Endometrial microvascular endothelial cells (primary cell): ENCODE data around the gene IWS1. TPM values are rescaled to one million over a fixed set of nuclear protein-coding genes. Genes with fewer than 3 reads are reported as not detected.
"Not testable (repeated sequence)": the region's sequence is repeated elsewhere in the genome, so short reads cannot be mapped to it uniquely, and the experiment has no call there.

Source experiments
- in situ Hi-C: cut with HindIII; loops from 2 replicates; pipeline ENCODE4 v1.10.0; 2017; ENCODE audit warnings: low sequenced_read_pairs, low pct_unique_long_range_greater_than_20kb; ENCODE audit errors: inconsistent ontology term
- total RNA-seq: library from RNA; depleted of rRNA; stranded (reverse); fragments of >200 nt; gene quantifications from one replicate; pipeline ENCODE4 v1.2.3, GENCODE V29; 2015; ENCODE audit errors: inconsistent ontology term

The IWS1 gene
- total RNA-seq, 1 donor from 2014 or later, result 37.9 TPM

DNA sequence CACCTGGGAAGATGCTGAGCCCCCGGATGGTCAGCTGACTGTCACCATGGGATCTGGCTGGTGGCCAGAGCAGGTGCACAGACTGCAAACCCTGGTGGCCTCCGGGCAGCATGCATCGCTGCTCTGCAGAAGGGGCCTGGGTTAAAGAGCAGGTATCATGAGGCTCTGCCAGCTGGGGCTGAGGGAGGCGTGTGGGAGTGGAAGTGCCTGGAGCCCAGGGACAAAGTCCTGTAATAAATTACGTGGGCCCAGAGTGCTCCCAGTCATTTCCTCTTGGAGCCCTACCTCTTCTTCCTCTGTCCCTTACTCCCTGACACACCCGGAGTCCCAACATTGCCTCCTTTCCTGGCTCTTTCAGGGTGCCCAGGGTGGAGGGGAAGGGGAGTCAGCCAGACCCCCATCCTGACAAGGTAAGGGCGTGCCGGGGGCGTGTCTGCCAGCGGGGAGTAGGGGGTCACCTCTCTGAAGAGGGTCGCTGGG is 9.2 kb upstream of the IWS1 start, which contains the start of gene MYO7B:
MYO7B (plus strand) TSS at position 262 of the 480 bp plus-strand sequence. CDS start 24,040 bp downstream, outside the sequence.
- in situ Hi-C loops, result no loop called here

- in situ Hi-C loops, result no loop called here
Measured at GRCh38 chr2:127532296-127532695, 6.0 kb upstream of the IWS1 start.

DNA sequence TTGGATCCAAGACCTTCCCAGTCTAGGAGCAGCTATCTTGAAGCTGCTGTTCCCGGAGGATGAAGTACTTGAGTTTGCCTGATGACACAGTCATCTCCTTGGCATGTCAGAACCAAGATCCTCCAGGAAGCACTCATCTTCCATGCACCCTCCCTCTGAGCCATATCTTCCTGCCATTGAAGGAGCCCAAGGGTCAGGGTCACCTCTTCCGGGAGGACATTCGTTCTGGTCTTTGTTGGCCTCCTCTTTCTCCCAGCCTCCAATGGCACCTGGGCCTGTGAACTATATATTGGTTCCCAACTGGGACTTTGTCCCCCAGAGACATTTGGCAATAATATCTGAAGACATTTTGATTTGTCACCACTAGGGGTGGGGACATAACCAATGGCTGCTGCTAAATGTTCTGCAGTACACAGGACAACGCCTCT is 4.9 kb upstream of the IWS1 start:
- in situ Hi-C loops, result no loop called here

DNA sequence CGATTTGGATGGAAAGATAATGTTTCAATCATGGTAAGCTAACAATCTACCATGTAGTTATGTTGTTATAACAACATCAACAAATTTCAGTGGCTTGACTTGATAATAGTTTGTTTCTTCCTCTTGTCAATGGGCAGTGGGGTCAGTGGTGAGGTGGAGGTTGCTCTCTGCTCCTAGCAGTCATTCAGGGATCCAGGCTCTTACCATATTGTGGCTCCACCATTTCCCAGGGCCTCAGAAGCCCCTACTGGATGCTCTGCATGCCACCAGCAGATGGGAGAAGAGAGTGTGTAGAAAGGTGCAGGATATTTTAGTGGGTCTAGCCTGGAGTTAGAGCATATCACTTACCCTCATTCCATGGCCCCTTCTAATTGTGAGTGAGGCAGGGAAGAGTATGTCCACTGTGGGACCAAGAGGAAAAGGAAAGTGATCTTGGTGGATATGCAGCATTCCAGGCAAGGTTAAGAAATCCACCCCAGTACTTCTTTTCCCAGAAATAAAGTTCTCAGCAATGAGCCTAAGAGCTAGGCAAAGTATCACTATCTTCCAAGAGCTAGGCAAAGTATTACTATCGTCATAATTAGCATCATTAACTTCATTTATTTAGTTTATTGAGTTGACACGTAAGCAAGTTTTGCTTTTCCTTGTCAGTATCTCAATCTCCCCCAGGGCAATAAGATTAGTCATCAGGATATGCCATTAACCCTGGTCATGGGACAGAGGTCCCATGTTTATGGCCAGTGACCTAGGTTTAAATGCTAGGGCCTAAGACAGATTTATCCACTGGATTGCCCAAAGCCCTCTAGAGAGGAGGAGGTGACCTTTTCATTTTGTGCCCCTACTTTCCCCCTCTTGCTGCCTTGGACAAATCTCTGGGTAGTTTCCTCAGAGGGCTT is 4.2 kb upstream of the IWS1 start:
- in situ Hi-C loops, result no loop called here

- in situ Hi-C loops, result not testable (repeated sequence)
Measured at GRCh38 chr2:127529416-127529815, 3.1 kb upstream of the IWS1 start.

DNA sequence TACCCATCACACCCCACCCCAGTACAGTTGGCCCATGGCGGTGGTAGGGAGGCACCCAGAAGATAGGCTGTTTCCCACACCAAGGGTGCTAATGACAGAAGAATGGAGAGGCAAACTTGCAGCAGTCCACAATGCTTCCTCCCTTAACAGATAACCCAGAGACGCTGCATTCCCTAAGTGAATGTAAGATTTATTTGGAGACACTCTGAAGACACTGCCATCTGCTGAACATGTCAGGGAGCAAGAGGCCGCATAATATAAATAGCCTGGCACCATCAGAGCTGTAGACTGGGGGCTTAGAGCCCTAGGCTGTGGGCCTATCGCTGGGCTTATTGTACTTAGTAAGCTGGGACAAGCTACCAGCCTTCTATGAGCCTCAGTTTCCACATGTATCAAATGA is 2.2 kb upstream of the IWS1 start:
- in situ Hi-C loops, result no loop called here

- in situ Hi-C loops, result no loop called here
Measured at GRCh38 chr2:127527001-127527804, 914 bp upstream of the IWS1 start.

- in situ Hi-C loops, result no loop called here
Measured at GRCh38 chr2:127525691-127526131, 578 bp downstream of the IWS1 start.

DNA sequence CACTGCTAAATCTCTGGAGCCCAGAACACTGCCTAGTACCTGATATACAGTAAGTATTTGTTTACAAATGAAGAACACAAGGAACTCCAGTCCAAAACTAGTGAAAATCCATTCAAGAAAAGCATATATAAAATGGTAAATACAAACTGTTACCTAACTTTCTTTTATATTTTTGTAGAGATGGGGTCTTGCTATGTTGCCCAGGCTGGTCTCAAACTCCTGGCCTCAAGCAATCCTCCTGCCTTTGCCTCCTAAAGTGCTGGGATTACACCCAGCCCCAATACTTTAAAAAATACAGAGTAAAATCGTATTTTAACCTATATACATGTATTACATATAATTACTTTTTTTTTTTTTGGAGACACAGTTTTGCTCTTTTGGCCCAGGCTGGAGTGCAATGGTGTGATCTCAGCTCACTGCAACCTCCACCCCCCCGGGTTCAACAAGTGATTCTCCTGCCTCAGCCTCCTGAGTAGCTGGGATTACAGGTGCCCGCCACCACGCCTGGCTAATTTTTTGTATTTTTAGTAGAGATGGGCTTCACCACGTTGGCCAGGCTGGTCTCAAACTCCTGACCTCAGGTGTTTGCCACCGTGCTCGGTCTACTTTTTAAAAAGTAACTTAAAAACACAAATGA is 2.0 kb downstream of the IWS1 start:
- in situ Hi-C loops, result not testable (repeated sequence)

DNA sequence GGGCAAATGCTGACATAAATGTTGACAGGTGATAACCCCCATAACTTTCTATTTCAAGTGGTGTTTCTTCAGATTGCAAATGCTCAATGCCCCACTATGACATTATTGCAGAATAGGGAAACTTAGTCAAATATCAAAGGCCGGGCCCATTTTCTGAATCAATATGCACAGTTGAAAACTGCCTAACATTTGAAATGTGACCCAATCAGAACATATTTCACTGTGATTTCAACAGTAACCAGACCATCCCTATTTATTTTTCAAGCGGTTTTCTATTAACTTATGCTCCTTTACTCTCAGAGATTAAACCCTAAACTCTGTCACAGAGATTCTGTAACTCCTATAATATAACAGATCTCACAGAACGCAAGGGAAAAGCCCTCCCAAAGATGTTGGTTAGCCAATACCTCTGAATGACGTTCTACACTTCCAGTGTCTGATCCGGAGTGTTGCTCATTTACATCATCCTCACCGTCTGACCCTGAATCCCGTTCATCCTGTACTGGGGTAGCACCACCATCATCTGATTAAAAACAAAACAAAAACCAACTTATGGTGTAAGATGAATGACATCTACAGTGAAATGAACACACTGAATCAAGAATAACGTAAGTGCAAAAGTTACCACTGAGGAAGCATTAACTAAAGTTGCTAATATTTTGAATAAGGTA is 2.9 kb downstream of the IWS1 start:
- in situ Hi-C loops, result no loop called here

- in situ Hi-C loops, result no loop called here
Measured at GRCh38 chr2:127520424-127520823, 5.9 kb downstream of the IWS1 start.

- in situ Hi-C loops, result no loop called here
Measured at GRCh38 chr2:127517465-127517864, 8.8 kb downstream of the IWS1 start.

DNA sequence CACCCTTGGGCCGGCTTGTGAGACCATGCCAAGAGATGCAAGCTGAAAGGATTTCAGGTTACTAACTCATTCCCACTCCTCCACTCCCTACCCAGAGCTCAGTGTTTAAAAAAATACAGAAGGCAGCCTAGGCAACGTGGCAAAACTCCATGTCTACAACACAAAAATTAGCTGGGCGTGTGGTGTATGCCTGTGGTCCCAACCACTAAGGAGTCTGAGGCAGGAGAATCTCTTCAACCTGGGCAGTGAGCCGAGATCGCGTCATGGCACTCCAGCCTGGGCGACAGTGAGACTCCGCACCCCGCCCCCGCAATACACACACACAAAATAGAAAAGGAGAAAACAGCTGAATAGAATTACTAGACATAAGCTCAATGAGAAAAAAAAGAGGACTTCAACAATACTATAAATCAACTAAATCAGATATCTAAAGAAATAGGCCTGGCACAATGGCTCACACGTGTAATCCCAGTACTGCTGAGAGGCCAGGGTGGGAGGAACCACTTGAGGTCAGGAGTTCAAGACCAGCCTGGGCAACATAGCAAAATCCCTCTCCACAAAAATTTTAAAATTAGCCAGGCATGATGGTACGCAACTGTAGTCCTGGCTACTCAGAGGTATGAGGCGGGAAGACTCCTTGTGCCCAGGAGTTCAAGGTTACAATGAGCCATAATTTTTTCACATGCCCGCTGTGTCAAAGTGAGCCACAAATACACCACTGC is 10.1 kb downstream of the IWS1 start:
- in situ Hi-C loops, result no loop called here

DNA sequence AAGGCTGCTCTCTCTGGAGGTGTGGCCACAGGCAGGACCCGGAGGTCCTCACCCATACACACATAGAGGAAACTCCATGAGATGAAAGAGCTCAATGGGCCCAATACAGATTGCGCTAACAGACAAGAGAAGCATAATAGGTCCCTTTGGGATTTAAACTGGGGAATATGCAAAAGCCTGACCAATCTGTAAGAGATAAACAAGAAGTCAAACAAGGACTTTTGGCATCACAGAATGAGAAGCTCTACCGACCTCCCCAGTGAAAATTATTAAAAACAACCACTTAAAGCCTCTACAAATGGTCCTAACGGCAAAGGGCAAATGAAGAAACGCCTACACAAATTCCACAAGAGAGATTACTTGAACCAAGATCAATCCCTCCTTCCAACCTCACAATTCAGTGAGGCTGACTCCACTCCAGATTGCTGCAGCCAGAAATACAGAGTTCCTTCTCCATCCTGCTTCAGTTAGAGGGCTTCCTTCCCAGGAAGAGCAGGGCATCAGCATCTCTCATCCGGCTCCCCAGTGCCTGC is 10.8 kb downstream of the IWS1 start:
- in situ Hi-C loops, result no loop called here

GRCh38 chr2:127514485-127514884 is 11.8 kb downstream of the IWS1 start:
- in situ Hi-C loops, result no loop called here

GRCh38 chr2:127514076-127514475 is 12.2 kb downstream of the IWS1 start:
- in situ Hi-C loops, result no loop called here

DNA sequence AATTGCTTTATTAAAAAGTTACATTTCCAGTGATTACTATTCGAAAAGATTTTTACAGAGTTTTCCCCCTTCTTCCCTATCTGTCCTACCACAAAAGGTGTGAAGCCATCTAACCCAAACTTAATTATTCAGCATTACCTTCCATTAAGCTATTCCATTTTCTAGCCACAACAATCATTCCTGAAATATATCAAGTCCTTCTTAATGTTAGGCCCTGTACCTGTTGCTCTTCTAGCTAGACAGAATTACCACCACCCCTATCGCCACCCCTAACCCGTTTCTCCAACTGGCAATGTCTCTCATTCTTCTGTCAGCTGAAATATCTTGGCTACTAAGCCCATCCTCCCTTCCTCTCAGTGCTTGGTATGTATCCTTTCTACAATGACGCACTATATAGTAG is 13.9 kb downstream of the IWS1 start:
- in situ Hi-C loops, result no loop called here

DNA sequence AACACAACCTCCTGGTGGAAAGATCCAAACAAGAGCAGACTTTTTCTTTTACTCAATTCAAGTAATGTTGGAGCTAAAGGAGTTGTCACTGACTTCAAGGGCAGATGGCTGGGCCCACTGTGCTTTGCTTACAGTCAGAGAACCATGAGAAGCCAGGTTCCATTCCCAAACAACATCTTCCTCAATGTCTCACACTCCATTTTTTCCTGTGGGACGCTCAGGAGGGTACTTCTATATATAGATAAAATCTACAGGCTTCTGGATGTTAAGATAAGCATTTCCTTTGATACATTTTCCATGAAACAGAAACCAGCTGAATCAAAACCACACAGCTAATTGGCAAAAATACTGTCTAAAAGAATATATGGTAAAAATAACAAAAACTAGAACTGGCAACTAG is 14.4 kb downstream of the IWS1 start:
- in situ Hi-C loops, result no loop called here
